ENCODE data around the gene EDA. TPM values are rescaled to one million over a fixed set of nuclear protein-coding genes. Genes with fewer than 3 reads are reported as not detected.

The EDA gene
- polyA plus RNA-seq, 3 donors: 5.8 to 6.3 (median 6.1) TPM

GRCh38 chrX:70013466-70014381 lies 397.8 kb downstream of the EDA start:
- no peak for DNase-seq (ENCODE audit: low read depth in 3 of 3, low spot score in 2 of 3)

- no peak for DNase-seq (ENCODE audit: low read depth in 3 of 3, low spot score in 2 of 3)
Observed at GRCh38 chrX:70016513-70016912, 400.6 kb downstream of the EDA start.

- no peak for DNase-seq (ENCODE audit: low read depth in 3 of 3, low spot score in 2 of 3)
Observed at GRCh38 chrX:70022616-70023015, 406.7 kb downstream of the EDA start.

- no peak for DNase-seq (ENCODE audit: low read depth in 3 of 3, low spot score in 2 of 3)
Observed at GRCh38 chrX:70025464-70025863, 409.6 kb downstream of the EDA start.

GRCh38 chrX:70026112-70026850 lies 410.4 kb downstream of the EDA start:
- no peak for DNase-seq (ENCODE audit: low read depth in 3 of 3, low spot score in 2 of 3)

GRCh38 chrX:70026851-70027200 lies 410.9 kb downstream of the EDA start:
- DNase-seq (ENCODE audit: low read depth in 3 of 3, low spot score in 2 of 3): no peak

GRCh38 chrX:70029863-70030262 lies 413.9 kb downstream of the EDA start:
- no peak for DNase-seq (ENCODE audit: low read depth in 3 of 3, low spot score in 2 of 3)

- DNase-seq (ENCODE audit: low read depth in 3 of 3, low spot score in 2 of 3): peak; percentile 3 to 12 (median 5)
Observed at GRCh38 chrX:70030301-70030767, 414.4 kb downstream of the EDA start.

- no peak for DNase-seq (ENCODE audit: low read depth in 3 of 3, low spot score in 2 of 3)
Observed at GRCh38 chrX:70032792-70033191, 416.9 kb downstream of the EDA start.

- DNase-seq (ENCODE audit: low read depth in 3 of 3, low spot score in 2 of 3): peak in 1 of 3 donors; percentile 1
Observed at GRCh38 chrX:70033348-70034051, 417.6 kb downstream of the EDA start.

GRCh38 chrX:70034646-70035045 lies 418.7 kb downstream of the EDA start:
- DNase-seq (ENCODE audit: low read depth in 3 of 3, low spot score in 2 of 3): no peak

GRCh38 chrX:70038515-70038914 lies 422.6 kb downstream of the EDA start:
- no peak for DNase-seq (ENCODE audit: low read depth in 3 of 3, low spot score in 2 of 3)

GRCh38 chrX:70038951-70039350 lies 423.0 kb downstream of the EDA start:
- no peak for DNase-seq (ENCODE audit: low read depth in 3 of 3, low spot score in 2 of 3)

GRCh38 chrX:70039758-70040157 lies 423.8 kb downstream of the EDA start:
- DNase-seq (ENCODE audit: low read depth in 3 of 3, low spot score in 2 of 3): no peak

GRCh38 chrX:70041993-70042392 lies 426.1 kb downstream of the EDA start:
- DNase-seq (ENCODE audit: low read depth in 3 of 3, low spot score in 2 of 3): no peak

- no peak for DNase-seq (ENCODE audit: low read depth in 3 of 3, low spot score in 2 of 3)
Observed at GRCh38 chrX:70042399-70043371, 426.8 kb downstream of the EDA start.

- DNase-seq (ENCODE audit: low read depth in 3 of 3, low spot score in 2 of 3): no peak
Observed at GRCh38 chrX:70043685-70044084, 427.8 kb downstream of the EDA start.

- DNase-seq (ENCODE audit: low read depth in 3 of 3, low spot score in 2 of 3): no peak
Observed at GRCh38 chrX:70044541-70045245, 428.8 kb downstream of the EDA start.

- no peak for DNase-seq (ENCODE audit: low read depth in 3 of 3, low spot score in 2 of 3)
Observed at GRCh38 chrX:70046978-70047377, 431.1 kb downstream of the EDA start.
